Thoracic aorta (tissue), 2 donors: ENCODE data around the gene DNAJC17. TPM values are rescaled to one million over a fixed set of nuclear protein-coding genes. Genes with fewer than 3 reads are reported as not detected.

Experiments used
- ATAC-seq: fragments of 150-250 bp; one replicate; pipeline ENCODE4 v1.8.0; 2017; ENCODE audit warnings: low read depth; ENCODE audit not compliant: insufficient number of reproducible peaks, low FRiP score
- DNase-seq: peaks from one replicate; pipeline ENCODE4 v3.0.0-alpha.2; 2020; ENCODE audit warnings: low spot score
- H3K27ac ChIP-seq, 2 donors: fragments of 200-600 bp; sonication (generic); 1 replicate in 1 of 2; 2 replicates in 1 of 2; pipeline ENCODE4 v1.5.1; 2016; ENCODE audit warnings: mild to moderate bottlenecking in 2 of 2, moderate library complexity in 2 of 2
- H3K27me3 ChIP-seq: fragments of 200-600 bp; sonication (generic); replicated peaks from 2 replicates; pipeline ENCODE4 v1.6.0; 2016; ENCODE audit warnings: mild to moderate bottlenecking; ENCODE audit not compliant: insufficient read depth
- H3K36me3 ChIP-seq: fragments of 200-600 bp; sonication (generic); one replicate; pipeline ENCODE4 v1.5.1; 2016
- H3K4me1 ChIP-seq, 2 donors: fragments of 200-600 bp; sonication (generic); 1 replicate in 1 of 2; 2 replicates in 1 of 2; pipeline versions ENCODE4 v1.5.1 to v1.6.0; 2016; ENCODE audit warnings: low read depth in 2 of 2, mild to moderate bottlenecking in 1 of 2; ENCODE audit not compliant: control insufficient read depth in 1 of 2
- H3K4me3 ChIP-seq: fragments of 200-600 bp; sonication (generic); 2 replicates; pipeline ENCODE4 v1.5.1; 2016; ENCODE audit warnings: mild to moderate bottlenecking
- H3K9me3 ChIP-seq: fragments of 200-600 bp; sonication (generic); 2 replicates; pipeline ENCODE4 v1.5.1; 2016
- total RNA-seq, 2 donors: library from RNA; depleted of rRNA; stranded (reverse); fragments of >200 nt; gene quantifications; one replicate each; pipeline versions ENCODE4 v1.1.0 to v1.2.3, GENCODE V29; 2016
- TF ChIP-seq, protein P1 (sequence below): fragments of 200-600 bp; sonication (generic); IDR thresholded peaks from one replicate; pipeline ENCODE4 v1.5.1; 2019; ENCODE audit warnings: antibody characterized with exemption

Gene DNAJC17
- total RNA-seq, 2 donors from 2014 or later: 6.1 to 20.4 TPM

DNA sequence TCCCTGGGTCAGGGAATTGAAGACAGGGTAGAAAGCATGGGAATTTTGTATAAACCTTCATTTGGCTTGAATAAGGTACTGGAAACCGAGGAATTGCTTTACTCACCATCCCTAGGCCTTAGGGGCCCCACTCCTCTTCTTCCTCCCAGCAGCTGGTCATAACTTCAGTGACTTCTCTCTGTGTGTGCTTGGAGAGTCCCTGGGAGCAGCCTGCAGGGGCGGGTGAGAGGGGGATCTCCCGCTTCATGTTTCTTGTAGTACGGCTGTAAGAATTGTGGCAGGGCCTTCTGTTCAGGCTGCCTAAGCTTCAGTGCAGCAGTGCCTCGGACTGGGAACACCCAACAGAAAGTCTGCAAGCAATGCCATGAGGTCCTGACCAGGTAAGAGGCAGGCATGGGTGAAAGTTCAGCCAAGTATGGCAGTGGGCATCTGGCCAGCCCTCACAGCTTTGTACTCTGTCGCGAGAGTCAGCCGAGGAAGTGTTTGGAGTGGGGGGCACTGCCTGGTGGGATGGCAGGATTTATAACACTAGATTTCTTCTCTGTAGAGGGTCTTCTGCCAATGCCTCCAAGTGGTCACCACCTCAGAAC lies 1.7 kb upstream of the DNAJC17 start:
- Histone ChIP-seq H3K27ac (no peak overlapping the region), H3K27me3 (no peaks in the 10 kb centered on the region), H3K36me3 (peaks cover 10% of the 10 kb centered on the region), H3K9me3 (no peaks in the 10 kb centered on the region), H3K4me1 (peaks cover 6 to 10% of the 10 kb centered on the region in 2 donors), H3K4me3 (no peak overlapping the region)
- TF ChIP-seq, protein P1, sequence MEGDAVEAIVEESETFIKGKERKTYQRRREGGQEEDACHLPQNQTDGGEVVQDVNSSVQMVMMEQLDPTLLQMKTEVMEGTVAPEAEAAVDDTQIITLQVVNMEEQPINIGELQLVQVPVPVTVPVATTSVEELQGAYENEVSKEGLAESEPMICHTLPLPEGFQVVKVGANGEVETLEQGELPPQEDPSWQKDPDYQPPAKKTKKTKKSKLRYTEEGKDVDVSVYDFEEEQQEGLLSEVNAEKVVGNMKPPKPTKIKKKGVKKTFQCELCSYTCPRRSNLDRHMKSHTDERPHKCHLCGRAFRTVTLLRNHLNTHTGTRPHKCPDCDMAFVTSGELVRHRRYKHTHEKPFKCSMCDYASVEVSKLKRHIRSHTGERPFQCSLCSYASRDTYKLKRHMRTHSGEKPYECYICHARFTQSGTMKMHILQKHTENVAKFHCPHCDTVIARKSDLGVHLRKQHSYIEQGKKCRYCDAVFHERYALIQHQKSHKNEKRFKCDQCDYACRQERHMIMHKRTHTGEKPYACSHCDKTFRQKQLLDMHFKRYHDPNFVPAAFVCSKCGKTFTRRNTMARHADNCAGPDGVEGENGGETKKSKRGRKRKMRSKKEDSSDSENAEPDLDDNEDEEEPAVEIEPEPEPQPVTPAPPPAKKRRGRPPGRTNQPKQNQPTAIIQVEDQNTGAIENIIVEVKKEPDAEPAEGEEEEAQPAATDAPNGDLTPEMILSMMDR: no peak
- ATAC-seq (no peak), DNase-seq (no peak)

DNA sequence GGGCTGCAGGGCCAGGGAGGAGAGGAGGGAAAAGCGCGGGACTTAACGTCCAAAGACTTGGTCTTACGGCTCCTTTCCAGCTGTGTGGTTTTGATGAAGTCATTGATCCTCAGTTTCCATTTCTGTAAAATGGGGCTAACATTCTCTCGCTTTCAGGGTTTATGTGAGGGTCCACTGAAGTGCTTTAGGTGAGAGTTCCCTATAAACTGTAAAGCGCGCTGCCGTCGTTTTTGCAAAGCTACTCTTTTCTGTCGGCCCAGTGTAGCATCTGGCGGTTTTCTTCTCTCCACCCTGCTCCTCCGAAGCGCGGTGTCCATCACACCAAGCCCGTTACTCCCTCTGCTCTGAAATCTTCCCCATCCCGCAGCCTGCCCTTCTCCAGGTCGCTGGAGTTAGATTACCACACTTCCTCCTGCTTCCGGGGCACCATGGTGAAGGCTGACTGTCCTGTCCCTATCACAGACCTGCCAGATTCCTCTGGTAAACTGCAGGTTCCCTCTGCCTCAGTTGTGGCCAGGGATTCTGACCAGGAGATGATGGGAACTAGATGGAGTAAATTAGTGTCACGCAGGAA lies 702 bp upstream of the DNAJC17 start:
- H3K27me3 ChIP-seq: no peaks in the 10 kb centered on the region
- peaks cover 7% of the 10 kb centered on the region for H3K36me3 ChIP-seq
- ATAC-seq: no peak
- peak overlapping the region; percentile 97 for H3K4me3 ChIP-seq
- TF ChIP-seq, protein P1: no peak
- H3K9me3 ChIP-seq: no peaks in the 10 kb centered on the region
- H3K4me1 ChIP-seq: peaks cover 6 to 10% of the 10 kb centered on the region in 2 donors
- no peak for DNase-seq
- no peak overlapping the region for H3K27ac ChIP-seq

- Histone ChIP-seq H3K27ac (peak overlapping the region; percentile 95 to 97), H3K4me3 (peak overlapping the region; percentile 97), H3K9me3 (no peaks in the 10 kb centered on the region), H3K4me1 (peaks cover 6 to 10% of the 10 kb centered on the region in 2 donors), H3K27me3 (no peaks in the 10 kb centered on the region), H3K36me3 (peaks cover 7% of the 10 kb centered on the region)
- TF ChIP-seq, protein P1: no peak
- DNase-seq (no peak), ATAC-seq (no peak)
Measured at GRCh38 chr15:40806672-40807027, 623 bp downstream of the DNAJC17 start.

GRCh38 chr15:40803688-40804087 lies 3.6 kb downstream of the DNAJC17 start:
- ATAC-seq (no peak), DNase-seq (no peak)
- H3K27me3 ChIP-seq: no peaks in the 10 kb centered on the region
- no peak overlapping the region for H3K27ac ChIP-seq
- TF ChIP-seq, protein P1: no peak
- no peak overlapping the region for H3K4me3 ChIP-seq
- peaks cover 6 to 10% of the 10 kb centered on the region in 2 donors for H3K4me1 ChIP-seq
- H3K36me3 ChIP-seq: no peaks in the 10 kb centered on the region
- no peaks in the 10 kb centered on the region for H3K9me3 ChIP-seq

DNA sequence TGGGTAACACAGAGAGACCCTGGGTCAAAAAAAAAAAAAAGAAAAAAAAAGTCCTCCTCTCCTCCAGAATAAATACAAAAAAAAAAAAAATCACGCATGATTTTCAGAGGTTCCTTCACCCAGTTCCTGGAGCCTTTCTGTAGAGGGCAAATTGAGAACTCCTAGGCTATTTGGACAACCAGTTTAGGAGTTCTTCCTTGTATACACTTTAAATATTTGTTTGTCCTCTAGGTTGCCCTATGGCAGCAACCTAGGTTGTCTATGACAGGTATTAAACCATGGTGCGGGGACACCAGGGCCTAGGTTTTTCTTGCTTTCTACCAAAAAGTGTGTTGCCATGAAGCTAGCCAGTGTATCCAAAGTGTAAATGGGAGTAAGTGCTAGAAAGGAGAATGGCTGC lies 4.2 kb downstream of the DNAJC17 start:
- DNase-seq: no peak
- TF ChIP-seq, protein P1: no peak
- H3K4me3 ChIP-seq: no peak overlapping the region
- H3K27ac ChIP-seq: no peak overlapping the region
- H3K27me3 ChIP-seq: no peaks in the 10 kb centered on the region
- H3K9me3 ChIP-seq: no peaks in the 10 kb centered on the region
- no peak for ATAC-seq
- peaks cover 6% of the 10 kb centered on the region in 2 donors for H3K4me1 ChIP-seq
- no peaks in the 10 kb centered on the region for H3K36me3 ChIP-seq
